GM19043 (cell line): ENCODE results near the gene GARNL3.

Experiments used
- ATAC-seq: cut with Tn5 transposase; IDR thresholded peaks from one replicate; pipeline ENCODE4 v1.9.1; 2021; ENCODE audit warnings: low read depth; ENCODE audit not compliant: unreplicated experiment

The GARNL3 gene

GRCh38 chr9:127346584-127346983, 82.0 kb downstream of the GARNL3 start:
- ATAC-seq: no peak

DNA sequence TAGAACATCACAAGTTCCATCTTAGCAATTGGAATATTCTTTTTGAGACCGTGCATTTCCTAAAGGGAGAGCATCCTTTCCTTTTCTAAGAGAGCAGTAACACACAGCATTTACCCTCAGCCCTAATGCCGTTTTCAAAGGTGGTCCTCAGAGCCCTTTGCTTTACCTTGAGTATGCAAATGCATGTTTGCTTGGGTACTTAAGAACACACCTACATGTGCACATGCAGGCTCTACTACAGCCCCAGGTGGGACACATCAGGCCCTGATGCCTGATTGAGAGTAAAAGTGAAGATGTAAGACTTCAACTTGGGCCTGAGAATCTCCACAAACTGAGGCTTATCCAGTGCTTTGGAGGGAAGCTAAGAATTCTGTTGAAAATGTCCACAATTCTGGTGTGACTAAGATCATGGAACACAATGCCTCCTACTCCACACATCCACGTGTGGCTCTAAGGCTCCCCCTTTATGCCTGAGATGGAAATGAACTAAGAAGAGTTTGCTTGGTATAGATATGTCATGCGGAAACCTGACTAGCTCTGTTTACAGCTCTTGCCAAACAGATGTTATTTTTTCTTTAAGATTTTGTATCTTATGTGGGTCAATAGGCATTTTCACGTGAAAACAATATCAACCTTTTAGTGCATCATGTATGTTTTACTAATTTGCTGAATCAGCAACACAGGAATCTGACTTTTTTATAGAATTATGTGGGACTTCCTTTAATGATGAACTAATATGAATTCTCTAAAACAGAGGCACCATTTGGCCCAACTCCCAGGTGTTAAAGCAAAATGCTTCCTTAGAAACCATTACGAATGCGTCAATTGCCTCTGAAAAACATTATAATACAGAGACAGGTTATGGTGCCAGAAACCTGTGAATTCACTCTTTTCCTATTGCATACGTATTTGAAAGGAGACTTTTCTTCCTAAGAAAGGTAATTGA, 83.5 kb downstream of the GARNL3 start:
- ATAC-seq: no peak

- ATAC-seq: no peak
These were observed 85.0 kb downstream of the GARNL3 start for GRCh38 chr9:127349483-127350113.

DNA sequence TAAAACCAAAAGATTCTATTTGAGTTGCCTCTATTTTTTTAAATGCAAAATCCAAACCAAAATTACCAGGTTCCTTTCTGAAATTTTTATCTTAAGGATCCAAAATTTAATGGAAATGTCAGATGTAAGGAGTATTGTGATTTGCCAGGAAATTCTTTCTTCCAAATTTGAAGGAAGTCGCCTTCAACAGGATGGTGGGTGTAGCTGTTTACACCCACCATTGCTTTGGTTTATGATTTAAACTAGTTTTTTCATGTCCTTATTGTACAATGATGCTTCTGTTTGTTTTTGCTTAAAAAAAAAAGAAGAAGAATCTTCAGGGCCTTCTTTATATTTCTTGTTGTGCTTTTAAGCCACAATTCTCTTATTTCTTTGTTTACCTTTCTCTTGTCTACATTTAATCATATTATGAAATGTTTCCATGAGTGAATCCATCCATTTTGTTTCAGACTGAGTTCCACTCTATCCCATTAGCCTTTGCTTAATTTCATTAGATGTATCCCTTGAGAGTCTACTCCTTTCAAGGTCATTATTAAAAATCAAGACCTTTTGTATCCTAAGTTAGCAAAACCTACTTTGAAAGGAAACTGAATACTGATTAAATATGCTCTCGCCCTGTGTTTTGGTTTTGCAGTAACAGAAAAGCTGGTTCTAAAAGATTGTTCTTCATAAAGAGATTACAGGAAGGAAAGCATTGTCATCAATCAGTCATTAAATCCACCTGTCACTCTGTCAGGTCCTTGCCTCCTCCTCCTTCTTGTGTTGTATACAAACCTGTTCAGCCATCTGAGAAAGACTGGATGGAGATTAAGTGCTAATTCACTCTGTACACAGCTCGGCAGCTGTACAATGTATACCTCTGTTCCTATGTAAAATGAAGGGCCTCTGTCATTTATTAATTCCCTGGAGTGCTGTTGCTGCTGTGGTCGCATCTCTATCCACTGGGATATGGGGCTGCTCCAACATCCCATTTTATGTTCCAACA, 86.9 kb downstream of the GARNL3 start:
- ATAC-seq: no peak

- ATAC-seq: no peak
These were observed 89.3 kb downstream of the GARNL3 start for GRCh38 chr9:127353882-127354281.

DNA sequence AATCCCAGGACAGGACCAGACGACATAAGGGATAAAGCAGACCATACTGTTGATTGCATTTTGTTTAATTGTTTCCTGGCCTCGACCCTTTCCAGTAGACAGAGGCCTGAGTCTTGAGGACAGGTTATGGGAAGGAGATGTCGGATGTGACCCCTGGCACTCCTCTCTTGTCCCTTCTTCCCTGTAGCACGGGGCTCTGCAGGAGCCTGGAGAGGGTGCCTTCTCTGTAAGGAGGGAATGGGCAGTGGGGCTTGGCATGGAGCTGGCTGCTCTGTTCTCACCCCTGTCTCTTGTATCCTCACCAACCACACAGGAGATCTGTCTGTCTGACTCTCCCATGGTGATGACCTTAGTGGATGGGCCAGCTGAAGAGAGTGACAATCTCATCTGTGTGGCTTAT, 92.3 kb downstream of the GARNL3 start:
- no peak for ATAC-seq

GRCh38 chr9:127358023-127358535, 93.5 kb downstream of the GARNL3 start:
- ATAC-seq: no peak

- ATAC-seq: no peak
These were observed 94.2 kb downstream of the GARNL3 start for GRCh38 chr9:127358770-127359169.

GRCh38 chr9:127360250-127360649, 95.7 kb downstream of the GARNL3 start:
- no peak for ATAC-seq

- no peak for ATAC-seq
These were observed 96.3 kb downstream of the GARNL3 start for GRCh38 chr9:127360829-127361228.

- ATAC-seq: no peak
These were observed 97.0 kb downstream of the GARNL3 start for GRCh38 chr9:127361561-127361960.

DNA sequence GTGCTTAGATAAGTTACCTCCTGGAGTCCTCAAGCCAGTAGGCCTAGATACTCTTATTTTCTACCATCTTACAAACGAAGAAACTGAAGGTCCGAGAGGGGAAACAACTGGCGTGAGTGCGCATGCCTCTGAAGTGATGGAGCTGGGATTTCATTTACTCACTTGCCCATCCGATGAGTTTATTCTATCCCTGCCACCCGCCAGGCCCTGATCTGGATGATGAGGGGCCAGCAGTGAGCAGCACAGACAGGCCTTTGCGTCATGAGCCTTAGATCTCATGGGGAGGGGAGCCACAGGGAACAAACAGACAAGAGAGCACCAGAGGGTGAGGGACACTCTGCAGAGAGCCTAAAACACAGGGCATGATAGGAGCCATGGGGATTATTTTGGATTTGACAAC, 98.3 kb downstream of the GARNL3 start:
- ATAC-seq: no peak

GRCh38 chr9:127365461-127365860, 100.9 kb downstream of the GARNL3 start:
- ATAC-seq: no peak

- ATAC-seq: no peak
These were observed 102.0 kb downstream of the GARNL3 start for GRCh38 chr9:127366594-127366993.

- no peak for ATAC-seq
These were observed 104.4 kb downstream of the GARNL3 start for GRCh38 chr9:127368852-127369402.

GRCh38 chr9:127369428-127369827, 104.9 kb downstream of the GARNL3 start:
- ATAC-seq: no peak

DNA sequence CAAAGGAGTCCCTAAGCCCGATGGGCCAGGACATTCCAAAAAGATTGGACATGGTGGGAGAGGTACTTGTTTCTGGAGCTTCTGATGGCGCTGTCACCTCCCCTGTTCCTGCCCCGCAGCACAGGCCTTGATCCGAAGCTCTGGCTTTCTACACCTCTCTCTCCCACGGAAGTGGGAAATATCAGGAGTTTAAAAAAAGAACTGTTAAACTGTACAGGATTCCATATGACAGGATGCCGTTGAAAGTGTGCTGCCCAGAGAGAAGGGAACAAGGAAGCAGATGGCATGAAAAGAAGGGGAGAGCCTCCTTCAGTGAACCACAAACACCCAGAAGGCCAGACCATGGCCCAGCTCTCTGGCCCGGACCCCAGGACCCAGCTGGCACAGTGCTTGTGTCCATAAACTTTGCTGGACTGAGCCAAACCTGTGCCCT, 105.6 kb downstream of the GARNL3 start:
- no peak for ATAC-seq

- no peak for ATAC-seq
These were observed 106.4 kb downstream of the GARNL3 start for GRCh38 chr9:127370672-127371648.

DNA sequence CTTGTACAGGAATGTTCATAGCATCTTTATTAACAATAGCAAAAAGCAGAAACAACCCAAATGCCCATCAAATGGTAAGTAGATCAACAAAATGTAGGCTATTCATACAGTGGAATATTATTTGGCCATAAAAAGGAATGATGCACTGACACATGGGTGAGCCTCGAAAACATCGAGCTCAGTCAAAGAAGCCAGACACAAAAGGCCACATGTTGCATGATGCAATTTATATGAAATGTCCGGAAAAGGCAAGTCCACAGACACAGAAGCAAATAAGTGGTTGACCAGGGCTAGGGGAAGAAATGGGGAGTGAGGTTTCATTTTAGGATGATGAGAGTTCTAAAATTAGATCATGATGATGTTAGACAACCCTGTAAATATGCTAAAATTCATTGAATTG, 115.9 kb downstream of the GARNL3 start:
- ATAC-seq: no peak
